Measurements from ENCODE around the gene TRIP10.

DNA sequence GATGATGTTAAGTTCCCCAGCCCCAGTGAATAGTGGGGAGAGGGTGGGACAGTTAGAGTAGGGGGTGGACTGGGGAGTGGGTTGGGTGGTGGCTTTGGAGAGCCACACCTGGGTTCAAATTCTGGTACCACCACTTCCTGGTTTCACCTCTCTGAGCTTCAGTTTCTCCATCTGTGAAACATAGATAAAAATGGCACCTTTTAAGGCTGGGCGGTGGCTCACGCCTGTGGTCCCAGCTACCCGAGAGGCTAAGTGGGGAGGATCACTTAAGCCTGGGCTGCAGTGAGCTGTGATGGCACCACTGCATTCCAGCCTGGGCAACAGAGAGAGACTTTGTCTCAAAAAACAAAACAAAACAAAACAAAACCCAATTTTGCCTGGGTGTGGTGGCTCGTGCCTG lies 38.9 kb downstream of the TRIP10 start:
- TF ChIP-seq, protein P1, sequence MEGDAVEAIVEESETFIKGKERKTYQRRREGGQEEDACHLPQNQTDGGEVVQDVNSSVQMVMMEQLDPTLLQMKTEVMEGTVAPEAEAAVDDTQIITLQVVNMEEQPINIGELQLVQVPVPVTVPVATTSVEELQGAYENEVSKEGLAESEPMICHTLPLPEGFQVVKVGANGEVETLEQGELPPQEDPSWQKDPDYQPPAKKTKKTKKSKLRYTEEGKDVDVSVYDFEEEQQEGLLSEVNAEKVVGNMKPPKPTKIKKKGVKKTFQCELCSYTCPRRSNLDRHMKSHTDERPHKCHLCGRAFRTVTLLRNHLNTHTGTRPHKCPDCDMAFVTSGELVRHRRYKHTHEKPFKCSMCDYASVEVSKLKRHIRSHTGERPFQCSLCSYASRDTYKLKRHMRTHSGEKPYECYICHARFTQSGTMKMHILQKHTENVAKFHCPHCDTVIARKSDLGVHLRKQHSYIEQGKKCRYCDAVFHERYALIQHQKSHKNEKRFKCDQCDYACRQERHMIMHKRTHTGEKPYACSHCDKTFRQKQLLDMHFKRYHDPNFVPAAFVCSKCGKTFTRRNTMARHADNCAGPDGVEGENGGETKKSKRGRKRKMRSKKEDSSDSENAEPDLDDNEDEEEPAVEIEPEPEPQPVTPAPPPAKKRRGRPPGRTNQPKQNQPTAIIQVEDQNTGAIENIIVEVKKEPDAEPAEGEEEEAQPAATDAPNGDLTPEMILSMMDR (IDR thresholded peaks at IDR 0.05) = no peak
- TF ChIP-seq POLR2AphosphoS5 (IDR thresholded peaks at IDR 0.05) = no peak
